OCI-LY1 (cell line): ENCODE data around the gene C1QL3.

Experiments
- H2AFZ ChIP-seq: fragments of 200-600 bp; sonication (generic), shearing (Covaris generic); 2 replicates; pipeline ENCODE4 v1.6.0; 2014; ENCODE audit warnings: antibody characterized with exemption, mild to moderate bottlenecking, low read length
- H3F3A ChIP-seq: fragments of 200-600 bp; sonication (generic), shearing (Covaris generic); 2 replicates; pipeline ENCODE4 v1.6.0; 2014; ENCODE audit warnings: mild to moderate bottlenecking, antibody characterized with exemption, low read length, moderate library complexity; ENCODE audit not compliant: insufficient read depth
- H3K27ac ChIP-seq: fragments of 200-600 bp; sonication (generic); 2 replicates; pipeline ENCODE4 v1.5.1; 2014; ENCODE audit warnings: low read length, mixed run types, mild to moderate bottlenecking, low read depth; ENCODE audit not compliant: poor library complexity, severe bottlenecking
- H3K27me3 ChIP-seq: fragments of 200-600 bp; sonication (generic); 2 replicates; pipeline ENCODE4 v1.6.0; 2014; ENCODE audit warnings: antibody characterized with exemption, mild to moderate bottlenecking, low read length, moderate library complexity; ENCODE audit not compliant: insufficient read depth
- H3K36me3 ChIP-seq: fragments of 200-600 bp; sonication (generic); 2 replicates; pipeline ENCODE4 v1.6.1; 2014; ENCODE audit warnings: mild to moderate bottlenecking, antibody characterized with exemption, low read length, moderate library complexity, mixed read lengths; ENCODE audit not compliant: insufficient read depth
- H3K4me1 ChIP-seq: fragments of 200-600 bp; sonication (generic); 2 replicates; pipeline ENCODE4 v1.5.1; 2014; ENCODE audit warnings: mild to moderate bottlenecking, low read length, moderate library complexity; ENCODE audit not compliant: insufficient read depth, severe bottlenecking
- H3K4me2 ChIP-seq: fragments of 200-600 bp; sonication (generic), shearing (Covaris generic); 2 replicates; pipeline ENCODE4 v1.6.1; 2014; ENCODE audit warnings: low read length
- H3K4me3 ChIP-seq: fragments of 200-600 bp; sonication (generic); 2 replicates; pipeline ENCODE4 v1.5.1; 2014; ENCODE audit warnings: low read length, low read depth, mild to moderate bottlenecking, mixed read lengths; ENCODE audit not compliant: poor library complexity, severe bottlenecking
- H3K79me2 ChIP-seq: fragments of 200-600 bp; shearing (Covaris generic); 2 replicates; pipeline ENCODE4 v1.6.1; 2016; ENCODE audit warnings: mixed run types, low read length, mixed read lengths; ENCODE audit not compliant: insufficient read depth
- H3K9ac ChIP-seq: fragments of 200-600 bp; sonication (generic), shearing (Covaris generic); 2 replicates; pipeline ENCODE4 v1.6.1; 2014; ENCODE audit warnings: mild to moderate bottlenecking, low read length, mixed read lengths
- H3K9me2 ChIP-seq: fragments of 200-600 bp; sonication (generic), shearing (Covaris generic); 2 replicates; pipeline ENCODE4 v1.6.1; 2014; ENCODE audit warnings: low read depth, mild to moderate bottlenecking, low read length, mixed read lengths
- H3K9me3 ChIP-seq: fragments of 200-600 bp; shearing (Covaris generic); 2 replicates; pipeline ENCODE4 v1.6.1; 2014; ENCODE audit warnings: low read length, mixed read lengths
- H4K20me1 ChIP-seq: fragments of 200-600 bp; sonication (generic), shearing (Covaris generic); 2 replicates; pipeline ENCODE4 v1.6.0; 2016; ENCODE audit warnings: mild to moderate bottlenecking, low read length; ENCODE audit not compliant: insufficient read depth
- EZH2 ChIP-seq: fragments of 200-600 bp; sonication (generic), shearing (Covaris generic); IDR thresholded peaks from 2 replicates; pipeline ENCODE4 v1.8.0; 2017; ENCODE audit warnings: borderline replicate concordance, mixed run types, mild to moderate bottlenecking, antibody characterized with exemption, low read length, moderate library complexity, mixed read lengths
- TF ChIP-seq, protein P1 (sequence below): fragments of 200-600 bp; sonication (generic), shearing (Covaris generic); IDR thresholded peaks from 2 replicates; pipeline ENCODE4 v1.5.1; 2017; ENCODE audit warnings: mild to moderate bottlenecking, antibody characterized with exemption, low read length, moderate library complexity, mixed read lengths

Gene C1QL3

GRCh38 chr10:16544099-16544498, 22.4 kb upstream of the C1QL3 start:
- Histone ChIP-seq H4K20me1 (no peaks in the 10 kb centered on the region), H3K27ac (no peak overlapping the region), H3K4me3 (no peak overlapping the region), H3K9me2 (no peaks in the 10 kb centered on the region), H3K27me3 (no peaks in the 10 kb centered on the region), H2AFZ (no peak overlapping the region), H3K36me3 (no peaks in the 10 kb centered on the region), H3K4me2 (no peak overlapping the region), H3K79me2 (no peaks in the 10 kb centered on the region), H3F3A (no peaks in the 10 kb centered on the region), H3K9ac (no peak overlapping the region), H3K9me3 (no peaks in the 10 kb centered on the region), H3K4me1 (no peaks in the 10 kb centered on the region)
- TF ChIP-seq, protein P1, sequence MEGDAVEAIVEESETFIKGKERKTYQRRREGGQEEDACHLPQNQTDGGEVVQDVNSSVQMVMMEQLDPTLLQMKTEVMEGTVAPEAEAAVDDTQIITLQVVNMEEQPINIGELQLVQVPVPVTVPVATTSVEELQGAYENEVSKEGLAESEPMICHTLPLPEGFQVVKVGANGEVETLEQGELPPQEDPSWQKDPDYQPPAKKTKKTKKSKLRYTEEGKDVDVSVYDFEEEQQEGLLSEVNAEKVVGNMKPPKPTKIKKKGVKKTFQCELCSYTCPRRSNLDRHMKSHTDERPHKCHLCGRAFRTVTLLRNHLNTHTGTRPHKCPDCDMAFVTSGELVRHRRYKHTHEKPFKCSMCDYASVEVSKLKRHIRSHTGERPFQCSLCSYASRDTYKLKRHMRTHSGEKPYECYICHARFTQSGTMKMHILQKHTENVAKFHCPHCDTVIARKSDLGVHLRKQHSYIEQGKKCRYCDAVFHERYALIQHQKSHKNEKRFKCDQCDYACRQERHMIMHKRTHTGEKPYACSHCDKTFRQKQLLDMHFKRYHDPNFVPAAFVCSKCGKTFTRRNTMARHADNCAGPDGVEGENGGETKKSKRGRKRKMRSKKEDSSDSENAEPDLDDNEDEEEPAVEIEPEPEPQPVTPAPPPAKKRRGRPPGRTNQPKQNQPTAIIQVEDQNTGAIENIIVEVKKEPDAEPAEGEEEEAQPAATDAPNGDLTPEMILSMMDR, result no peak
- TF ChIP-seq EZH2, result no peak

DNA sequence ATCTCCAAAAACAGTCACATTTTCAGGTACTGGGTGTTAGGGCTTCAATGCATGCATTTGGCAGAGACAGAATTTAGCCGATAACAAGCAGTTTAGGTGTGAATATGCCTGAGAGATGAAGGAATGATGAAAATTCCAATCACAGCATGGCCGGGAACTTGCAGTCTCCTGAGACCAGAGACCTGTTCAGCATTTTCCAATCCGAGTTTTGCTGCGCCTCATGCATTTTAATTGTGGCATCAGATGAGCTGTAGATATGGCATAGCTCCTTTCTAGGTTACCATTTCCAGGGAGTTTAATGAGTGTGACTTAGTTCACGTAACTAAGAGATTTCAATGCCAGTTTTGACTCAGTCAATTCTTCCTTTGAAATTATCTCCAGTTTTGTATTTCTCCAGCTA, 14.5 kb upstream of the C1QL3 start:
- H3K9me2 ChIP-seq, result no peaks in the 10 kb centered on the region
- H3K36me3 ChIP-seq, result no peaks in the 10 kb centered on the region
- H3K27ac ChIP-seq, result no peak overlapping the region
- no peaks in the 10 kb centered on the region for H3K27me3 ChIP-seq
- no peaks in the 10 kb centered on the region for H3F3A ChIP-seq
- TF ChIP-seq EZH2, result no peak
- TF ChIP-seq, protein P1, result no peak
- no peak overlapping the region for H3K4me2 ChIP-seq
- no peaks in the 10 kb centered on the region for H3K79me2 ChIP-seq
- H3K9me3 ChIP-seq, result no peaks in the 10 kb centered on the region
- H3K9ac ChIP-seq, result no peak overlapping the region
- H4K20me1 ChIP-seq, result no peaks in the 10 kb centered on the region
- no peak overlapping the region for H2AFZ ChIP-seq
- H3K4me3 ChIP-seq, result no peak overlapping the region
- no peaks in the 10 kb centered on the region for H3K4me1 ChIP-seq

DNA sequence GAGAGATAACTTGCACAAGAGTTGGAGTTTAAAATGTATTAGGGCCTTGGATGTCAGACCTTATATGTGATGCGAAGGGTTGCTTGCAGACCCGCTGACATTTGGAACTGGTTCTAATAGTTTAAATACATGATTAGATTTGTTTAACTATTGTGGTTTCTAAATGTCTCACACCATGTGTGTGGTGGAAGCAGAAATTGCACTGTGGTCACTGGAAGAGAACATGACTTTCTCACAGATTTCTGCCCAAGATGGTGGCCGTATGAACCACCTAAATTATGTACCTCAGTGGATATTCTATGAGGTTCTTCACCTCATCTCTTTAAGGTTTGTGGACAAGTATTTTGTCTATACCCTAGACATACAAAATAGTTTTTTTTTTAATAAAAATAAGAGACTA, 8.2 kb upstream of the C1QL3 start:
- Histone ChIP-seq H3K79me2 (no peaks in the 10 kb centered on the region), H4K20me1 (no peaks in the 10 kb centered on the region), H3K4me1 (no peaks in the 10 kb centered on the region), H3K9me2 (no peaks in the 10 kb centered on the region), H3K27me3 (no peaks in the 10 kb centered on the region), H3K9me3 (no peaks in the 10 kb centered on the region), H2AFZ (no peak overlapping the region), H3K4me2 (no peak overlapping the region), H3K27ac (no peak overlapping the region), H3K4me3 (no peak overlapping the region), H3K36me3 (no peaks in the 10 kb centered on the region), H3K9ac (no peak overlapping the region), H3F3A (no peaks in the 10 kb centered on the region)
- no peak for TF ChIP-seq EZH2
- TF ChIP-seq, protein P1, result no peak
